Hematopoietic multipotent progenitor cell treated with erythropoietin and hydrocortisone succinate and interleukin-3 and kit ligand, for 17 days (in vitro differentiated cells): ENCODE data around the gene FAM180A.
A peak's percentile ranks its signal among the peaks of the same experiment; 100 is the strongest.
"Not testable (repeated sequence)": the region's sequence is repeated elsewhere in the genome, so short reads cannot be mapped to it uniquely, and the experiment has no call there.

ENCODE experiments used
- DNase-seq: peaks from one replicate; pipeline ENCODE4 v3.0.0-alpha.2; 2015; ENCODE audit warnings: low spot score

The FAM180A gene

DNA sequence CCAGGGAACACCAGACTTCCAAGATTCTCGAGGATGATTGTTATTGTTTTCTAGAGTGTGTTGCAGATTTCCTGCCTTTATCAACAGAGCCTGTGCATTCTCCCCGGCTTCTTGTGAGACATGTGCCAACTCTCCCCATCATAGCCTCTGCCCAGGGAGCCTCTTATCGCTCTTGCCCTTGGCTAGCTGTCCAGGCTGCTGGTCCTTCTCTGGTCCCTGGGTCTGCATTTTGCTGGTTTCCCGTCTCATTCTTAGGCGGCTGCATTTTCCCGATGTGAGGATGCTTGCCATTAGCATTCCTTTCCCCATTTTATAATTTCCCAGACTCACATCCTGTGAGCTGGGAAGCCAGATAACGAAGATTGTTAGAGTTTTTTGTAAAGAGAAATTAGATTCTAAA lies 35.8 kb downstream of the FAM180A start:
- no peak for DNase-seq

- DNase-seq, result peak; percentile 38
Measured at GRCh38 chr7:135712182-135712782, 36.3 kb downstream of the FAM180A start.

DNA sequence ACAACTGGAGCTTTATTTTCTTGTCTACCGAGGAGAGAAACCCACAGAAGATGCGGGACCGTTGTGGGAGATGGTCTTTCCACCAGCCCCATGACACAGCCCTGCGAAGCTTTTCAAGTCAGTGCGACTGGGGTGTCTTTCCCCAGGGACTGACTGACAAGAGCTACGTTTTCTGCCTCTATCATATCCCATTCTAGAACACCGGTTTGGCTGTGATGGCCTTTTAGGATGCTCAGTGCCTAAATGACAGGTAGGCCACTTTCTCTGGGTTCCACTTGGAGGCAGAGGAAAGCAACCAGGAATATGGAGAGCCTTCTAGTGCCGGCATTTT lies 37.5 kb downstream of the FAM180A start:
- DNase-seq, result no peak

DNA sequence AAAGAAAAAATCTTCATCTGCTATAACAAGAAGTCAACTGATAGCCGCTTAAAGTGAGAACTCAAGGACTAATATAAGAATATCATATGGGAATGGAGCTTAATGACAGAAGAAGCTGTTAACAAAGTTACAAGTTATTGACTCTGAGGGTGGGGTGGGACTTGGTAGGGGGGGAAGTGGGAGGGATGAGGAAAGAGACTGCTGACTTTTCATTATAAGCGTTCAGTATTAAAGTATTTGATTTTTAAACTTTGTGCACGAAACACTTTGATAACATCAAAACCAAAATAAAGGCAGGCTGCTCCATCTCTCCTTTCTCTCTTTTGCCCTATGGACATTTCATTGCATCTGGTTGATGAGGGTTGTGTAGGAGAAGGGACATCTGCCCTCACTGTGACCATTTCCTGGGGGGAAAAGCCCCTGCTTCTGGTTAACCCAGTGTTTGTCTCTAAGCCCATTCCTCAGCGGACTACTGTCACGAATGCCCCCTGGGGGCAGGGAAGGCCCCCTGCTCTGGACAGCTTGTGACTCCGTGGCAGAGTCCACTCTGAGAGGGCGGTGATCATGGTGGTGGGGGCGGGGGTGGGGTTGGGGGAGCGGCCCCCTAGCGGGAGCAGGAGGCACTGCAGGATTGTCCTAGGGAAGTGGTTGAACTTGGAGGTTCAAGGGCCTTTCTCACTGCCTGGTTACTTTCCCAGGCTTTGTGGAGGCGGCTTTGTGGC lies 38.0 kb downstream of the FAM180A start:
- DNase-seq, result peak; percentile 57

DNA sequence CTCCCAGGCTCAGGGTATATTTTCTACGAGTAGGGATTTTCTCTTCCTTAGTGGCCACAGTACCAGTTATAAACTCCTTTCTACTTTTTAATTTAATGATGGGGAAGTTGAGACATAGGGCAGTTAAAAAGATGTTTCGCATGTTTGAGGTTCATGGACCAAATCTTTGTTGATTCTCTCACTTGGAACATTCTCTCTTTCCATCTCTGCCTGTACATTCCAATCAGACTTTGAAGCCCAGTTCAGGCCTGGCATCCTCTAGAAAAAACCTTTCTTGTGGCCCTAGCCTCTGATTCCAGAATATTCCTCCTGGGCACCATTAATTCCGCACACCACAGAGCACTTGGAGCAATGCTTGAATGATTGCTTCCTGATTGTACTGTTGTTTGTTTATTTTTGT lies 39.1 kb downstream of the FAM180A start:
- no peak for DNase-seq

- no peak for DNase-seq
Measured at GRCh38 chr7:135708041-135708440, 40.6 kb downstream of the FAM180A start.

DNA sequence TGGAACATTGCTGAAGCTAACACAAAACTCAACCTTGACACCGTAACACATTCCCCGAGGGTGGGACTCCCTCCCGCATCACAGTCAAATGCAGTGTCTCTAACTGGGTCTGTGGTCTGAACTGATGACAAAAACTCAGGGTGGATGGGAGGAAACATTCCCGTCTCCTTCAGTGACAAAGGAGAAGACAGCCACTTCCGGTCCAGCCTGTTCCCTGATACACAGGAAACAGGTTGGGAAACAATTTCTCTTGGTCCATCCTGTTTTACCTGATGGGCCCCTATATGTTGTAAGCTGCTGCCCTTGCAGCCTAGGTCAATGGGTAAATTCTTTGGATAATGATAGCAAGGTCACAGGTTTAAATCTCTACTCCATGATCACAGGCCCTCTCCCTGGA lies 41.0 kb downstream of the FAM180A start:
- DNase-seq, result no peak

GRCh38 chr7:135706858-135707569 lies 41.6 kb downstream of the FAM180A start:
- no peak for DNase-seq

DNA sequence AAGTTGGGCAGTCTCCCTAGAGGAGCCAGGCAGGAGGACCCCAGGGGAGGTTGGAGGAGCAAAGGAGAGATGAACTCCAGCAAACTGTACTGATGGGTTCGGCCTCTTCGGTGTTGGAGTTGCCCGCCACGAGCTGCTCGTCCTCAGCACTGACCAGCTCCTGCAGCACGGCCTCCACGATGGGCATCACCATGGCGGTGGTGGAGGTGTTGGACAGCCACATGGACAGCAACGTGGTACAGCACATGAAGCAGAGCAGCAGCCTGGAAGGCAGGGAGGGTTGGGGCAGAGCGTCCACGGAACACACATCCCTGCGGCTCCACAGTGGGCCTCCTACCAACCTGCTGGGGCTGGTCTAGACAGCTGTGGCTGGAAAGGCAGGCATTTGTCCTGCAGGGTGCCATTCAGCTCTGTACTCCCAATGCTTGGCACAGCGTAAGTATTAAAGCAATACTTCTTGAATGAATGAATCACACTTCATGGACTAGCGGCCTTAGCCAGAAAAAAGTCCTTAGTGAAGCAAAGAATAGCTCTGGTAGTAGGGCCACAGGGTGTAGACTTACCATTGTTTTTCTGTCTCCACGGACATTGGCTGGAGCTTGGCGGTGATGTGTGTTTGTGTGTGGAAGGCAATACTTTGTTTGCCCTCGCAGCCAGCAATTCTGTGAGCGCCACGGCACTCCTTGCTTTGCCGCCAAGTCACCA lies 42.4 kb downstream of the FAM180A start:
- no peak for DNase-seq

- DNase-seq, result no peak
Measured at GRCh38 chr7:135704698-135705097, 43.9 kb downstream of the FAM180A start.

- DNase-seq, result peak; percentile 43
Measured at GRCh38 chr7:135704074-135704473, 44.5 kb downstream of the FAM180A start.

GRCh38 chr7:135697276-135698049 lies 51.1 kb downstream of the FAM180A start:
- no peak for DNase-seq

GRCh38 chr7:135693558-135693957 lies 55.1 kb downstream of the FAM180A start:
- DNase-seq, result no peak

DNA sequence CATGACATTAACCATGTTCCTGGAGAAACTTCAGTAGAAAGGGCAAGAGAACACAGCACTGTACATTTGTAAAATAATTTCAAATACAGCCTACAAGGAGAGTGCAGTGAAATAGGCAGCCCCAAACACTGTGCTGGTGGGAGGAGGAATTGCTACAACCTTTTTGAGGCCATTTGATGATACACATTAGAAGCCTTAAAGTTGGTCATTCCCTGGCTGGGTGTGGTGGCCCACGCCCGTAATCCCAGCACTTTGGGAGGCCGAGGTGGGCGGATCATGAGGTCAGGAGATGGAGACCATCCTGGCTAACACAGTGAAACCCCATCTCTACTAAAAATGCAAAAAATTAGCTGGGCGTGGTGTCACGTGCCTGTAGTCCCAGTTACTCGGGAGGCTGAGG lies 56.0 kb downstream of the FAM180A start:
- DNase-seq, result not testable (repeated sequence)

DNA sequence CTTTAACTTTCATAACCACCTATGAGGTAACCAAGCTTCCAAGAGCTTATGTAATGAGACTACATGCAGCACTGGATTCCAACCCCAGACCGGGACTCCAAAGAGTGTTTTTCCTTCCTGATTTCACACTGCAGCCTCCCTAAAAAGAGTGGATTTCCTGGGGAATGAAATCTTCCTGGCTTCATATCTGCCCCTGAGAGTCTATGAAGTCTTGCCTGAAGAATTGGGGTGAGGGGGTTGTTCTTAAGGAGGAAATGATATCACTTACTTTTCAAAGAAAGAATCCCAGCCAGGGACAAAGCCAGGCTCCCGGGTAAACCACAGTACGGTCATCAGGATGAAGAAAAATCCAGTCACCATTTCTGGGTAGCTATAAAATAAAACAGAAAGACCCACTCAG lies 56.6 kb downstream of the FAM180A start:
- no peak for DNase-seq

DNA sequence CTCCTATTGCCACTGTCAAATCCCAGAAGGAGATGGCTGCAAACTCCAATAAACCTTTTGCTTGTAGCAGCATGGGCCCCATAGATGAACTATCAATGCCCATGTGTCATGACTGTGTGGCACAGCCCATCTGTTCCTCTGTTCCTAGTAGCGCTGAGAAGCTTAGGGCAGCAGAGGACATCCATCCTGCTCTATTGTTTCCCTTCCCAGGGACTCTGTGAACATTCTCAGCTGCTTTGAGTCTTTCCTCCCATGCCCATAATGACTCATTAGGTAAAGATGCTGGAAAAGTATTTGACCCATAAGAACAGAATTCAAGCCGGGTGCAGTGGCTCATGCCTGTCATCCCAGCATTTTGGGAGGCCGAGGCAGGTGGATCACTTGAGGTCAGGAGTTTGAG lies 58.0 kb downstream of the FAM180A start:
- no peak for DNase-seq

DNA sequence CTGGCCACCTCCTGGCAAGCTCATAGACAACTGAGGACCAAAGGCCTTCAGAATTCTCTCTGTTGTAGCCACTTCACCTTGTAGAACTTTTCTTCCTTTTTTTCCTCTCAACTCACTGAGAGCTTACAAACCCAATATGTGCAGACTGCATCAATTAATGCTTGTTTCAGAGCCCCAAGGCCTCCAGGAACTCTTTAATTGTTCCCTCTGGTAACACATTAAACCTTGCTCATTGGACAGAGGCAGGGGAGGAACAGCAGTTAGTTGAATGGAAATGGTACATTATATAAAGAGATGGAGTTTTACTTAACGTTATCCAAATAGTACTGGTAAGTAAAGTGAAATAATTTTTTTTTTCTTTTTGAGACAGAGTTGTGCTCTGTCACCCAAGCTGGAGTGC lies 61.1 kb downstream of the FAM180A start:
- no peak for DNase-seq

DNA sequence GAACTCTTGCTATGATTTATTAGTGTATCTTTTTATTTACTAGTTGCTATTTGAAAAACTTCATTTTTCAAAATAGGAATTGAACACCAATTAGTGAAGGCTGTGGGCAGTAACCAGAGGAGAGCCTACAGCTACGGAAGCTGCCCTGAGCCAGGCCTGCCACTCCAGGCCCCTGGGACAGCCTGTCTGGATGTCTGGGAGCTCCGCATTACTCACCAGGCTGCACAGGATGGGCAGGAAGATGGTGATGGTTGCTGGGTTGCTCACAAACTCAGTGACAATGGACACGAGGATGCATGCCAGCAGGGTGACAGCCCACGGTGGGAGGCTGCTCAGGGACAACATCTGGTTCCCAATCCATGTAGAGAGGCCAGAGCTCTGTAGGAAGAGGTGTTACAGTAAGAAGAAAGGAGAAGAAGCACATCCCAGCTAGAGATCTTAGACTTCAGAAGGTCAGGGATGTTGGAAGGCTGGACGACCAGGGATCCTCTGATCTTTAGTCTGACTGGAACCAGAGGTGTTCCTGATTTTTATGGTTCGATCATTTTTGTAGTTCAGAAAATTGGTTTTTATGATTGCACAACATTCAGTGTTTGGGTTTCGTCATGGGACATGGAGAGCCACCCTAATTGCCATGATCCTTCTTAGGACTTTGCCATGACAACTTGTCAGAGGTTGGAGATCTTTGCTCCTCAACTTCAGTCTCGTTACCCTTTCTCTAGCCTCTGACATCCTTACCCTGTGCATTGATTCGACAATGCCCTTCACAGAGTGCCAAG lies 63.1 kb downstream of the FAM180A start:
- DNase-seq, result no peak

- no peak for DNase-seq
Measured at GRCh38 chr7:135684699-135685098, 63.9 kb downstream of the FAM180A start.

GRCh38 chr7:135684136-135684535 lies 64.5 kb downstream of the FAM180A start:
- DNase-seq, result no peak

GRCh38 chr7:135683609-135684008 lies 65.0 kb downstream of the FAM180A start:
- DNase-seq, result no peak
